Stomach (tissue), 9 donors: ENCODE measurements around the gene RHBDD2. TPM values are rescaled to one million over a fixed set of nuclear protein-coding genes. Genes with fewer than 3 reads are reported as not detected.
"Not testable (repeated sequence)": the region's sequence is repeated elsewhere in the genome, so short reads cannot be mapped to it uniquely, and the experiment has no call there.

Experiments used
- DNase-seq, 2 donors: peaks; one replicate each; pipeline versions ENCODE4 v3.0.0 to v3.0.0-alpha.2; 2013 to 2019
- H3K27ac ChIP-seq, 5 donors: fragments of 200-600 bp in 4 of 5; sonication (generic) in 4 of 5; one replicate each; pipeline ENCODE4 v1.5.1; 2013 to 2019; ENCODE audit warnings: mild to moderate bottlenecking in 1 of 5, moderate library complexity in 1 of 5
- H3K27me3 ChIP-seq, 3 donors: fragments of 200-600 bp; sonication (generic); one replicate each; pipeline ENCODE4 v1.5.1; 2017 to 2019; ENCODE audit warnings: mixed run types in 1 of 3
- H3K36me3 ChIP-seq, 4 donors: fragments of 200-600 bp; sonication (generic); 1 replicate in 3 of 4; 2 replicates in 1 of 4; pipeline ENCODE4 v1.5.1; 2016 to 2019
- H3K4me1 ChIP-seq, 4 donors: fragments of 200-600 bp; sonication (generic); one replicate each; pipeline ENCODE4 v1.5.1; 2016 to 2019
- H3K4me3 ChIP-seq, 4 donors: fragments of 200-600 bp; sonication (generic) in 3 of 4; one replicate each; pipeline ENCODE4 v1.5.1; 2016 to 2019; ENCODE audit warnings: mild to moderate bottlenecking in 1 of 4
- H3K9me3 ChIP-seq, 4 donors: fragments of 200-600 bp; sonication (generic); one replicate each; pipeline ENCODE4 v1.5.1; 2016 to 2019
- CTCF ChIP-seq, 7 experiments: fragments of 450-650 bp in 4 of 7; fragments of 200-600 bp in 3 of 7; sonication (generic) in 3 of 7; IDR thresholded peaks; one replicate each; pipeline ENCODE4 v1.5.1; 2016 to 2019; ENCODE audit warnings: antibody characterized with exemption in 7 of 7, control low read depth in 2 of 7, mild to moderate bottlenecking in 1 of 7
- EP300 ChIP-seq: sonication (generic); formaldehyde crosslinking; IDR thresholded peaks from one replicate; pipeline ENCODE4 v1.6.1; 2017; ENCODE audit warnings: antibody characterized with exemption
- POLR2A ChIP-seq, 4 donors: fragments of 450-650 bp; IDR thresholded peaks; one replicate each; pipeline ENCODE4 v1.6.1; 2016; ENCODE audit warnings: antibody characterized with exemption in 4 of 4, control low read depth in 2 of 4, mild to moderate bottlenecking in 1 of 4, moderate library complexity in 1 of 4
- POLR2AphosphoS5 ChIP-seq, 3 donors: sonication (generic); formaldehyde crosslinking; IDR thresholded peaks; one replicate each; pipeline ENCODE4 v1.6.1; 2016; ENCODE audit warnings: antibody characterized with exemption in 3 of 3
- WGBS, 5 donors: extraction: QIAGEN DNeasy Blood & Tissue Kit in 3 of 5; methylation state at CpG; one replicate each; pipeline versions ENCODE4 v1.1.5 to v1.1.7; 2013 to 2018; 5-methylcytosine and 5-hydroxymethylcytosine counted together
- intact Hi-C: fragments of 100-400 bp; cut with DNase I; formaldehyde crosslinking; loops from one replicate; pipeline ENCODE4 v1.15.1; 2023; ENCODE audit warnings: low total_unique reads
- polyA plus RNA-seq, 3 donors: library from polyadenylated mRNA; stranded (reverse); fragments of 200-250 nt; gene quantifications; one replicate each; pipeline ENCODE4 v1.2.3, GENCODE V29; 2013
- total RNA-seq, 5 donors: library from RNA; depleted of rRNA; stranded (reverse); fragments of >200 nt; gene quantifications; one replicate each; pipeline versions ENCODE4 v1.1.0 to v1.2.3, GENCODE V29; 2014 to 2016
- donor health status: healthy with polysubstance abuse.
- donor health status: Bipolar disorder and iron deficiency.
- donor health status: healthy.

RHBDD2 gene
- total and polyA plus RNA-seq, 8 donors, result 15.8 to 95.9 (median 45.5) TPM

GRCh38 chr7:75842836-75843446 lies 35.9 kb upstream of the RHBDD2 start:
- TF ChIP-seq POLR2A (IDR thresholded peaks at IDR 0.05), result no peak
- TF ChIP-seq CTCF (IDR thresholded peaks at IDR 0.05), result no peak
- peak in 1 of 3 donors; percentile 69 for TF ChIP-seq POLR2AphosphoS5 (IDR thresholded peaks at IDR 0.05)
- TF ChIP-seq EP300, result no peak
- Histone ChIP-seq H3K27me3 (no peaks in the 10 kb centered on the region), H3K36me3 (no peaks in the 10 kb centered on the region), H3K4me1 (peaks cover 0 to 19% (median 11%) of the 10 kb centered on the region in 4 donors), H3K27ac (peak overlapping the region in 4 of 5 donors; percentile 52 to 77 (median 66)), H3K4me3 (no peak overlapping the region), H3K9me3 (no peaks in the 10 kb centered on the region)
- intact Hi-C loops, result no loop called here
- WGBS, 5 donors, result 29 to 42% (median 40%) methylated on average over 8 of the region's 8 CpGs
- peak; percentile 30 to 79 for DNase-seq

GRCh38 chr7:75843613-75844116 lies 35.2 kb upstream of the RHBDD2 start:
- intact Hi-C loops, result no loop called here
- Histone ChIP-seq H3K36me3 (no peaks in the 10 kb centered on the region), H3K27me3 (no peaks in the 10 kb centered on the region), H3K9me3 (no peaks in the 10 kb centered on the region), H3K4me3 (no peak overlapping the region), H3K4me1 (peaks cover 0 to 19% (median 11%) of the 10 kb centered on the region in 4 donors), H3K27ac (peak overlapping the region in 2 of 5 donors; percentile 75 to 77)
- no peak for TF ChIP-seq CTCF (IDR thresholded peaks at IDR 0.05)
- TF ChIP-seq EP300, result no peak
- TF ChIP-seq POLR2A (IDR thresholded peaks at IDR 0.05), result no peak
- no peak for TF ChIP-seq POLR2AphosphoS5 (IDR thresholded peaks at IDR 0.05)
- 77 to 85% (median 81%) methylated on average over 9 of the region's 9 CpGs for WGBS, 5 donors
- peak in 1 of 2 donors; percentile 26 for DNase-seq

- 80 to 94% (median 87%) methylated on average over 5 of the region's 5 CpGs for WGBS, 5 donors
- no peak for DNase-seq
- Histone ChIP-seq H3K9me3 (no peaks in the 10 kb centered on the region), H3K4me1 (peaks cover 0 to 19% (median 11%) of the 10 kb centered on the region in 4 donors), H3K4me3 (no peak overlapping the region), H3K36me3 (no peaks in the 10 kb centered on the region), H3K27ac (no peak overlapping the region), H3K27me3 (no peaks in the 10 kb centered on the region)
- no peak for TF ChIP-seq EP300
- TF ChIP-seq CTCF (IDR thresholded peaks at IDR 0.05), result no peak
- TF ChIP-seq POLR2AphosphoS5 (IDR thresholded peaks at IDR 0.05), result no peak
- TF ChIP-seq POLR2A (IDR thresholded peaks at IDR 0.05), result no peak
- intact Hi-C loops, result no loop called here
Observed at GRCh38 chr7:75844158-75844557, 34.7 kb upstream of the RHBDD2 start.

- DNase-seq, intact Hi-C loops, H3K4me3 ChIP-seq, H3K27me3 ChIP-seq, H3K27ac ChIP-seq, H3K36me3 ChIP-seq, H3K9me3 ChIP-seq: not testable (repeated sequence)
- H3K4me1 ChIP-seq, result peaks cover 0 to 19% (median 11%) of the 10 kb centered on the region in 4 donors
- 71 to 87% (median 78%) methylated on average over 6 of the region's 6 CpGs for WGBS, 5 donors
Observed at GRCh38 chr7:75845132-75845531, 33.7 kb upstream of the RHBDD2 start.

- intact Hi-C loops, result no loop called here
- 77% methylated on average over 7 of the region's 7 CpGs for WGBS, 5 donors
- H3K4me3 ChIP-seq, result no peak overlapping the region
Observed at GRCh38 chr7:75847707-75848106, 31.1 kb upstream of the RHBDD2 start.

More at GRCh38 chr7:75847707-75848106, 31.1 kb upstream of the RHBDD2 start:
- H3K27ac ChIP-seq, result no peak overlapping the region
- DNase-seq, result no peak
- H3K36me3 ChIP-seq, result no peaks in the 10 kb centered on the region
- peaks cover 0 to 8% (median 5%) of the 10 kb centered on the region in 4 donors for H3K4me1 ChIP-seq
- TF ChIP-seq POLR2A (IDR thresholded peaks at IDR 0.05) (no peak), CTCF (IDR thresholded peaks at IDR 0.05) (no peak), POLR2AphosphoS5 (IDR thresholded peaks at IDR 0.05) (no peak), EP300 (no peak)
- H3K9me3 ChIP-seq, result no peaks in the 10 kb centered on the region
- H3K27me3 ChIP-seq, result no peaks in the 10 kb centered on the region
